ENCODE measurements around the gene CCBE1.

DNA sequence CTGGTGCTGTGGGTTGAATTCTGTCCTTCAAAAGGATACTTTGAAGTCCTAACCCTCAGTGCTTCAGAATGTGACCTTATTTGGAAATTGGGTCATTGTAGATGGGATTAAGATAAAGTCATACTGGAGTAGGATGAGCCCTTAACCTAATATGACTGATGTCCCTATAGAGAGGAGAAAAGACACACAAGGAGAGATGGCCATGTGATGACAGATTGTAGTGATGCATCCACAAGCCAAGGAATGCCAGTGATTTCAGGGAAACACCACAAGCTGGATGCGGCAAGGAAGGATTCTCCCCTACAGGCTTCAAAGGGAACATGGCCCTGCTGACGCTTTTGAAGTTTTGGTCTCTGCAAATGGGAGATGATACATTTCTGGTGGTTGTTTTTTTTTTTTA lies 24.7 kb upstream of the CCBE1 start:
- no peak for TF ChIP-seq CTCF (conservative IDR thresholded peaks at IDR 0.05 in 1 of 2, IDR thresholded peaks at IDR 0.05 in 1 of 2; ENCODE audit: low read depth in 1 of 2, low read length in 2 of 2)
- TF ChIP-seq EZH2 (IDR thresholded peaks at IDR 0.05; ENCODE audit: low read length, missing control alignments): no peak
